Stimulated activated effector memory CD8-positive, alpha-beta T cell treated with anti-CD3 and anti-CD28 coated beads, Interleukin-12 subunit alpha, Interleukin-12 subunit beta, amount 100 ng/mL, for 72 hours (primary cell): ENCODE measurements around the gene GRM1.
A peak's percentile ranks its signal among the peaks of the same experiment; 100 is the strongest.

Experiments used
- ATAC-seq: fragments of 150-1000 bp; cut with Tn5 transposase; 2 replicates; pipeline ENCODE4 v1.10.0; 2021
- DNase-seq, 2 donors: peaks; one replicate each; pipeline ENCODE4 v3.0.0; 2021 to 2022; ENCODE audit warnings: low spot score in 2 of 2
- H3K27ac Mint-ChIP-seq: one replicate; pipeline ENCODE4 v1.8.0; 2022; ENCODE audit warnings: mild to moderate bottlenecking, mixed read lengths
- H3K36me3 Mint-ChIP-seq: one replicate; pipeline ENCODE4 v1.8.0; 2022; ENCODE audit warnings: mild to moderate bottlenecking, mixed read lengths
- H3K4me1 Mint-ChIP-seq: one replicate; pipeline ENCODE4 v1.8.0; 2022; ENCODE audit warnings: mixed read lengths
- H3K4me3 Mint-ChIP-seq: one replicate; pipeline ENCODE4 v1.8.0; 2022; ENCODE audit warnings: mild to moderate bottlenecking, mixed read lengths
- H3K9me3 Mint-ChIP-seq: one replicate; pipeline ENCODE4 v1.8.0; 2022; ENCODE audit warnings: mixed read lengths

The GRM1 gene

DNA sequence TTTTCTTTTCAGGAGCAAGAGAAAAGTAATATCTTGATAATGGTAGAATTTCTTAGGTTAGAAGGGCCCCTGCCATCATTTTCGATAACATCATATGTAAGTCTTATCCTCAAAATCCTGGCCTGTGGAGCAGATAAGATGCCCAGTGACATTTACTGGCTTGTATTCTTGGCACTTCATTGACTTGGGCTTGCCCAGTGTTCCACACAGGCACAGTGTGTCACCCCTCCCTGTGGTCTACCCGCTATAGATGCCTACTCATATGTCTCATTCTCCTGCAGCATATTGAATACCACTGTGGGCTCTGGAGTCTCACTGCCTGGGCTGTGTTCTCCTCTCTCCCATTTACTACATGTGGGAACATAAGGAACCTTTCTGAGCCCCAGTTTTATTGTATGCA, 105.0 kb downstream of the GRM1 start:
- Mint-ChIP-seq H3K4me3 (no peak overlapping the region), H3K9me3 (peaks cover 3% of the 10 kb centered on the region), H3K4me1 (no peaks in the 10 kb centered on the region), H3K36me3 (no peaks in the 10 kb centered on the region), H3K27ac (no peak overlapping the region)
- ATAC-seq (peak; percentile 36), DNase-seq (no peak)

DNA sequence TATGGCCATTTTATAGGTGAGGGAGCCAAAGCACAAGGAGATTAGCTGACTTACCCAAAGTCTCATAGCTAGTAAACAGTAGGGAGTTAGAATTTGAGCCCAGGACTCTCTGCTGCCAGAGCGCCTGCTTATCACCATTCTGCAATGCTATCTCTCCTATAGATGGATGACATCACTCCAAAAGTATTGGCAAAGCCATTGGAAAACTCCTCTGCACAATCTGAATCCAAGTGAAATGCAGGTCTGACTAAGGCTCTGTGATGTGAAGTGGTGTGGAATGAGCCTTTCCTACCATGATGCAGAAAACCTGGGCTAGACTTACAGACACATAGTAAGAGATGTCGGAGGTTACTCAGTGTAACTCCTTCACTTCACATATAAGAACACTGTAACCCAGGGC, 106.3 kb downstream of the GRM1 start:
- Mint-ChIP-seq H3K4me1 (no peaks in the 10 kb centered on the region), H3K9me3 (peaks cover 6% of the 10 kb centered on the region), H3K27ac (no peak overlapping the region), H3K36me3 (no peaks in the 10 kb centered on the region), H3K4me3 (no peak overlapping the region)
- DNase-seq (no peak), ATAC-seq (no peak)

DNA sequence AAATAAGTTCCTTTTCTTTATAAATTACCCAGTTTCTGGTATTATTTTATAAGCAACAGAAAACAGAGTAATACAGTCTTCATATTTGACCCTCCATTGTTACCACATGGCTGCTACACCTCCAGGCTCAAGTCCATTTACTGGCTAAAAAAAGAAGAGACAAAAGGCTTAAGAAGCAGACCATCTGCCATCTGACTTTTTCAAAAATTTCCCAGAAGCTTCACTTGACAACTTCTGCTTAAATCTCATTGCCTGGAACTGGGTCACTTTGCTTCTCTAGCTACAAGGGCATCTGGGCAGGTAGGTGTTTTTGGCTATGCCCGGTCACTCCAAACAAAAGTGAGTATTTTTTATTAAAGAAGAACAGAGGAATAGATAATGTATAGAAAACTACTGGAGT, 118.0 kb downstream of the GRM1 start:
- no peak overlapping the region for H3K4me3 Mint-ChIP-seq
- ATAC-seq = no peak
- H3K9me3 Mint-ChIP-seq = no peaks in the 10 kb centered on the region
- no peak for DNase-seq
- H3K27ac Mint-ChIP-seq = no peak overlapping the region
- H3K36me3 Mint-ChIP-seq = no peaks in the 10 kb centered on the region
- H3K4me1 Mint-ChIP-seq = no peaks in the 10 kb centered on the region

DNA sequence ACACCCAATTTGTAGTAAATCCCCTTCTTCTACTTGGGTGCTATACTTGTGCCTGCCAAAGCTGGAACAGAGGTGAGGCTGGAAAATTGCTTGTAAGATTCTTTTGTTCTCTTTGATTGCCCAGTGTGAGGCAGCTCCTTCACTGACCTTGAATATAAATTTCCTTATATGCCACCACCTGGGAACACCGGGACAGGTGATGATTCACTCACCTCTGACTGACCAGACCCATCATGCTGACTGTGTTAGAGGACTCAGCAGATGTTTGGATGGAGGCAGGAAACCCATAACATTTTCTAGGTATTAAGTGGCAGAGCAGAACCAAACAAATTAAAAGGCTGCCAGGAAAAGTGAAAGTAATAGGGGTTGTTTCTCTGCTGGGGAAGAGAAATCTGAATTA, 120.9 kb downstream of the GRM1 start:
- no peak for DNase-seq
- no peaks in the 10 kb centered on the region for H3K9me3 Mint-ChIP-seq
- ATAC-seq = no peak
- no peak overlapping the region for H3K4me3 Mint-ChIP-seq
- no peaks in the 10 kb centered on the region for H3K36me3 Mint-ChIP-seq
- H3K27ac Mint-ChIP-seq = no peak overlapping the region
- H3K4me1 Mint-ChIP-seq = no peaks in the 10 kb centered on the region

DNA sequence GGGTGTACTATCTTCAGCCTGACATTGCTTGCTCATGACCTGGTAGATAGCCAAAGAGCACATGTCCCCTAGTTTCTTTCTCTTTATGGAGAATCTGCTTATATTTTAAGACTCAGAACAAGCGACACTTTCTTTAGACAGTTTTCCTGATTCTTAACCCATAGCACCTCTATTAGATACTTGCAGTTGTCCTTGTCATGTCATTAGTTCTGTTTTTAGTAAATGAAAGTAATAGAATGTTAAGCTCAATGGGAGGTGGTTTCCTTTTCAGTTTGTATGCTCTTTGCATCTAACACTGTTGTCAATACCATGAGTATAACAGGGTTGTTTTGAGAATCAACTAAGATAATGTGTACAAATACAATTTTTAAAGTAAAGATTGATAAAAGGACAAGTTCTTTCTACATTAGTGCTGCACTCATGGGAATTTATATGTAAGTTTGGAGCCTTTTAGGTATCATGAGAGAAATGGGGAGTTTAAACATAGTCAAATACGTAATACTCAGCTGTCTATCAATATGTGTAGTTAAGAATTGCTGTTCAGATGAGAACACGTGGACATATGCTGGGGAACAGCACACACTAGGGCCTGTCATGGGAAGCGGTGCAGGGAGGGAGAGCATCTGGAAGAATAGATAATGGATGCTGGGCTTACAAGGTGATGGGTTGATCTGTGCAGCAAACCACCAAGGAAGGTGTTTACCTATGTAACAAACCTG, 124.3 kb downstream of the GRM1 start:
- DNase-seq = no peak
- H3K27ac Mint-ChIP-seq = no peak overlapping the region
- H3K4me3 Mint-ChIP-seq = no peak overlapping the region
- no peaks in the 10 kb centered on the region for H3K9me3 Mint-ChIP-seq
- no peaks in the 10 kb centered on the region for H3K4me1 Mint-ChIP-seq
- H3K36me3 Mint-ChIP-seq = no peaks in the 10 kb centered on the region
- ATAC-seq = peak; percentile 58

DNA sequence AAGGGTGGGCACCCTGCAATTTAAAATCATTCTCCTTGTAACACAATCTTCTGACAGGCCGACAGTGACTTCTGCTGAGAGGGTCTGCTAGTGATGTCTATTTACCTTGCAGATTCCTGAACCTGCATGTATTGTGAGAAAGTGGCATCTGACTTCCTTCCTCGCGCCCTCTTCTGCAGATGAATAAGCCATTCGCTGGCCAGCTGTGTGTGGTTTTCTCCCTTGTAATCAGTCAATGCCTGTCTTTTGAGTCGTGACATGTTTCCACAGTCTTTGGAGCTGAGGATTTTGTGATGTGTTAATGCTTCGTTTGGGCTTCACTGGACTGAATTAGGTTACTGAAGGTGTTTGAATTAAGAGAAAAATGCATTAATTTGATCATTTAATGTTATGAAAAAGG, 125.3 kb downstream of the GRM1 start:
- Mint-ChIP-seq H3K9me3 (no peaks in the 10 kb centered on the region), H3K4me3 (no peak overlapping the region), H3K27ac (no peak overlapping the region), H3K4me1 (no peaks in the 10 kb centered on the region), H3K36me3 (no peaks in the 10 kb centered on the region)
- DNase-seq (no peak), ATAC-seq (no peak)

DNA sequence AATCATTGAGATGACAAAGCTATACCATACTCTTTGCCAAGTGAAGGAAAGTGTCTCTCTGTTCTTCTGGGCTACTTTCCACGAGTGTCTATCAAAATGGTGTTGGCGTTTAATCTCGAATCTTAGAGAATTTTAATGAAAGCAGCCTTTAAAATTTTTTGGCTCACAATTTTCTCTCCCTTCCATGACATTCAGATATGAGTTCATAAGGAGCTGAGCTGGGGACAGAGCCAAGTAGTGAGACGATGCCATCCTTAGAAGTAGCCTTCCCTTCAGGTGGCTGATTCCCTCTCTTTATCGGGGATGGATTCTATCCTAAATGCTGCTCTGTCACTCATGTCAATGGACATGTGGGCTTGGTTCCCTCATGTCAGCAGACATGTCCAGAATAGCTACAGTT, 132.8 kb downstream of the GRM1 start:
- DNase-seq (no peak), ATAC-seq (no peak)
- Mint-ChIP-seq H3K9me3 (no peaks in the 10 kb centered on the region), H3K4me3 (no peak overlapping the region), H3K4me1 (no peaks in the 10 kb centered on the region), H3K27ac (no peak overlapping the region), H3K36me3 (no peaks in the 10 kb centered on the region)

DNA sequence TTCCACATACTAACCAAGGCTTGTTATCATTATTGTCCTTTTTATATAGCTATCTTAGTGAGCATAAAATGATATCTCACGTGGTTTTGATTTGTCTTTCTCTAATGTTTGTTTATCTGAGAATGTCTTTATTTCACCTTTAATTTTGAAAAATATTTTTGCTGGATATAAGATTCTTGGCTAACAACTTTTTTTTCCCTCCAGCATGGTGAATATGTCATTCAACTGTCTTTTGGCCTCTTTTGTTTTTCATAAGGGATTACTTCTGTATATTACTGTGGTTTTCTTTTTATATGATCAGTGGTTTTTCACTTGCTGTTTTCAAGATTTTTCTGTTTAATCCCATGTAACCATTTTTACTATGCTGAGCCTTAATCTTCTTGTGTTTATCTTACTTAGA, 141.0 kb downstream of the GRM1 start:
- ATAC-seq = no peak
- no peaks in the 10 kb centered on the region for H3K4me1 Mint-ChIP-seq
- H3K9me3 Mint-ChIP-seq = peaks cover 16% of the 10 kb centered on the region
- no peak overlapping the region for H3K27ac Mint-ChIP-seq
- H3K4me3 Mint-ChIP-seq = no peak overlapping the region
- H3K36me3 Mint-ChIP-seq = no peaks in the 10 kb centered on the region
- no peak for DNase-seq

DNA sequence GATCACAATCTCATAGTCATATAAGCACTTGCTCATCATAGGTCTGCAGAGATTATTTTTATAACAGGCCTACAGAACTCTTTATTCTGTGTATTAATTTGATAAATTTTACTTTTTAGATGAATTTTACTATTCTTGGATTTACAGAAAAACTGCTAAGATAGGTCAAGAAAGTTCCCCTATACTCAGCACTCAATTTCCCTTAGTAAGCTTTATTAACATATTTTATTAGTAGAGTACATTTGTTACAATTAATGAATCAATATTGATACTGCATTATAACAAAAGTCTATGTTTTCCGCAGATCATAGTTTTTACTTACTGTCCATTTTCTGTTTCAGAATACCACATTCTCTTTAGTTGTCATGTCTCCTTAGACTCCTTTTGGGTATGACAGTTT, 148.9 kb downstream of the GRM1 start:
- Mint-ChIP-seq H3K27ac (no peak overlapping the region), H3K9me3 (no peaks in the 10 kb centered on the region), H3K36me3 (no peaks in the 10 kb centered on the region), H3K4me1 (no peaks in the 10 kb centered on the region), H3K4me3 (no peak overlapping the region)
- ATAC-seq (no peak), DNase-seq (no peak)

DNA sequence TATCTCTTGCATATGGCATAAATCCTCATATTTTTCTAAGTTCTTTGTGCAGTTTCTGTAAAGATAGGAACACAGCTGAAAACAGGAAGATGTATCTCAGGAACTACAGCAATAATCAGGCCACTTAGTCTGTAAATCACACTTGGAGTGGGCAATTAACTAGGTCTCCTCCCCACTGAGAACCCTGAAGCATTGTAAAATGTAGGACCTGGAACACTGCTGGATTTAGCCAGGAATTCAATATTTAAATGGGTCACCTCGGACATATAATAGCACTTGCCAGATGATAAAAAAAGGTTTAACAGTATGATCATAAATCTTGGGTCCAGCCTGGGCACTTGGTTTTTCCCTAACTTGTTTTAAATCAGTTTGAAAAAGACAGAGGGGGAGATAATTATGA, 155.0 kb downstream of the GRM1 start:
- no peak for ATAC-seq
- DNase-seq = no peak
- Mint-ChIP-seq H3K9me3 (no peaks in the 10 kb centered on the region), H3K4me1 (no peaks in the 10 kb centered on the region), H3K36me3 (no peaks in the 10 kb centered on the region), H3K4me3 (no peak overlapping the region), H3K27ac (no peak overlapping the region)

DNA sequence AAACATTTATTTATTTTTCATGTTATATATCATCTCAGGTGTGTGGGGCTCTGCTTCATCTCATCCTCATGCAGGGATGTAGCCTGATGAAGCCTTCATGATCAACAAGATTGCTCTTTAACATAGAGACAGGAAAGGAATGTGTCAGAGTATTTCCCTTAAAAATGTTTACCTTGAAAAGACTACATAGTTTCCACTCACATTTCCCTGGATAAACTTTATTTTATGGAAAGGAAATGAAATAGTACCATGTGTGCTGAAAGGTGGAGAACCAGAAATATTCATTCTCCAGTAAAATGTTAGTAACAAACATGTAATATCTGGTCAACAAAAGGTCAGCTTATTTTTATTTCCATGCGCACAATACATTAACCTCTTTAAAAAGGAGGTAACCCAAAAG, 155.8 kb downstream of the GRM1 start:
- H3K27ac Mint-ChIP-seq = no peak overlapping the region
- H3K36me3 Mint-ChIP-seq = no peaks in the 10 kb centered on the region
- no peak for DNase-seq
- no peaks in the 10 kb centered on the region for H3K9me3 Mint-ChIP-seq
- no peak overlapping the region for H3K4me3 Mint-ChIP-seq
- H3K4me1 Mint-ChIP-seq = no peaks in the 10 kb centered on the region
- no peak for ATAC-seq

DNA sequence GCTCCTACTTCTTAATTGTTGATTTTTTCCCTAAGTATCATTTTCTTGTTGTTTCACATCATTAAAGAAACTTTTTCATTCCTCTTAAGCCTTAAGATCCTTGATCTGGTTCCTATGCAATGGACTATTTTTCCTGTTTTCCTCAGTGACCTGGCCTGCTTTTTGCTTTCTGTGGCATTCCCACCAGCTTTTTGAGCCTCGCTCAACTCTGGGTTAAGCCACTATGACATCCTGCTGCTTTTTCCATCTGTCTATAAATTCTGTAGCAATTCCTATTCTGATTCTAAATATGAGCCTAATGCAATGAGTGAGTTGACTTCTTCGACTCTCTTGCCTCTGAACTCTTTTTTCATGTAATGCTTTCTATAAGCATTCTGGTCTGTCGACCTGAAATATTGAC, 160.3 kb downstream of the GRM1 start:
- Mint-ChIP-seq H3K4me1 (no peaks in the 10 kb centered on the region), H3K36me3 (no peaks in the 10 kb centered on the region)

DNA sequence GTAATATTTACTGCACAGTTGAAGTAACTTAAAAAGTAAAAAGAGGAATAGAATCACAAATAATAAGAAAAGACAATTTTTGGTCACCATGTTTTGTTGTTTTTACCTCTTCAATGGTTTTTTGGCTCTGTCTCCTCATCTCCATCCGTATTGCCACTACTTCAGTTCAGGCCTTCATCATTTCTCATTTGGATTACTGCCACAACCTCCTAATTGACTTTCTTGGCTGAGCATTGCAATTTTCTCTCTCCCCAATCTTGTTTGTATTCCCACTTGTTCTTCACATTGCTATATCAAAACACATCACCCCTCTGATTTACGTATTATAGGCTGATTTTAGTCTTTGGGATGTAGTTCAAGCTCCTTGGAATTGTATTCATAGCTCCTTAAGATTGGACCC, 161.7 kb downstream of the GRM1 start:
- ATAC-seq (no peak), DNase-seq (no peak)
- Mint-ChIP-seq H3K4me3 (no peak overlapping the region), H3K27ac (no peak overlapping the region), H3K9me3 (peaks cover 4% of the 10 kb centered on the region), H3K4me1 (no peaks in the 10 kb centered on the region), H3K36me3 (no peaks in the 10 kb centered on the region)

More for the DNA sequence above, 160.3 kb downstream of the GRM1 start:
- Mint-ChIP-seq H3K27ac (no peak overlapping the region), H3K4me3 (no peak overlapping the region), H3K9me3 (peaks cover 3% of the 10 kb centered on the region)
- ATAC-seq = no peak
- no peak for DNase-seq

DNA sequence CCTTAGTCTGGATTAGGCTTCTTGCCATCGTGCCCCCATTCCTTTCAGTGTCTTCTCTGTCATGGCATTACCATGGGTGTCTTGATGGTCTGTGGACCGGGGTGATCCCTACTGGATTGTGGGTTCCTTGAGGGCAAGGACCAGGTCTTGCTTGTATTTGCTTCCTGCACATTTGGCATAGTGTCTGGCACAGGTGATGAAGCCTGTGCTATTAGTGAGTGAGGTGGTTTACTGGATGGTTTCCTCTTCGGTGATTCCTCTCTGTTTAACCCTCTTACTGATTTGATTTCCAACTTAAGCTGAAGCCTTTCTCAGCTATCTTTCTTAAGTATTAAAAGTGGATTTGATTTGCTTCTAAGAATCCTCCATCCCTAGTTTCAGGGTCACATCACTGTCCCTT, 162.3 kb downstream of the GRM1 start:
- peaks cover 4% of the 10 kb centered on the region for H3K9me3 Mint-ChIP-seq
- H3K27ac Mint-ChIP-seq = no peak overlapping the region
- no peak for ATAC-seq
- H3K36me3 Mint-ChIP-seq = no peaks in the 10 kb centered on the region
- H3K4me1 Mint-ChIP-seq = no peaks in the 10 kb centered on the region
- no peak overlapping the region for H3K4me3 Mint-ChIP-seq
- DNase-seq = no peak

DNA sequence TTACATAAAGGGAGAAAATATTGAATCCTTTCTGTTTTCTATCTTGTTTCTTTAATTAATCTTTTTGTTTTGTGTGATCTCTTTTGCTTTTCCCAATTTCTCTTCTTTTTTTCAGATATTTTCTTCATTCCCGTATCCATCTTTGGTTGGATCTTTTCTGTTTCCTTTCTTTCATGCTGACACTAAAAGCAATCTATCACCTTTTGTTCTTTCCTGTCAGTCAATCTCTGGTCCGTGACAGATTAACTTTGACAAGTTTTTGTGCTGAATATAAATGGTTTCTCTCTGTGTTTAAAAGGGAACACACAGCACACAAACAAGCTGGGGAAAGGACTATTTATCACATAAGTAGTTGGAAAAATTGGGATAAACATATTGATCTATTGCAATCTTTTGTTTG, 162.8 kb downstream of the GRM1 start:
- no peaks in the 10 kb centered on the region for H3K36me3 Mint-ChIP-seq
- H3K4me3 Mint-ChIP-seq = no peak overlapping the region
- H3K4me1 Mint-ChIP-seq = no peaks in the 10 kb centered on the region
- H3K9me3 Mint-ChIP-seq = peaks cover 4% of the 10 kb centered on the region
- DNase-seq (no peak), ATAC-seq (no peak)
- no peak overlapping the region for H3K27ac Mint-ChIP-seq

DNA sequence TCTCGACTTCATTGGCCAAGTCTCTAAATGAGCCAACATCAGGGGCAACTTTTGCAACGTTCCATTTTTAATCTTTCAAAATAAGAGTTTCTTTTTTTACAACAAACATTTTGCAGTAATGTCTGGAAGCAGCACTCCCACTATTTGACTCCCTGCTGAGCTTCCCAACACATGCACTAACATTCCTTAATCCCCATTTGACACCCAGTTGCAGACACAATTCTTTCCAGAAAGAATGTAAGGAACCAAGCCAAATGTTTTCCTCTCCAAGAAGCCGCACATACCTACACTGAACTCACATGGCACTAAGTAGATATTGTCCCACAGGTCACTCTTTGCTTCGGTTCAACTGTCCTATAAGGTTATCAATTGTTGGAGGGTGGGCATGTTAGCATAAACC, 165.6 kb downstream of the GRM1 start:
- ATAC-seq = no peak
- no peaks in the 10 kb centered on the region for H3K4me1 Mint-ChIP-seq
- H3K36me3 Mint-ChIP-seq = no peaks in the 10 kb centered on the region
- no peak for DNase-seq
- H3K27ac Mint-ChIP-seq = no peak overlapping the region
- H3K9me3 Mint-ChIP-seq = peaks cover 4% of the 10 kb centered on the region
- H3K4me3 Mint-ChIP-seq = no peak overlapping the region

DNA sequence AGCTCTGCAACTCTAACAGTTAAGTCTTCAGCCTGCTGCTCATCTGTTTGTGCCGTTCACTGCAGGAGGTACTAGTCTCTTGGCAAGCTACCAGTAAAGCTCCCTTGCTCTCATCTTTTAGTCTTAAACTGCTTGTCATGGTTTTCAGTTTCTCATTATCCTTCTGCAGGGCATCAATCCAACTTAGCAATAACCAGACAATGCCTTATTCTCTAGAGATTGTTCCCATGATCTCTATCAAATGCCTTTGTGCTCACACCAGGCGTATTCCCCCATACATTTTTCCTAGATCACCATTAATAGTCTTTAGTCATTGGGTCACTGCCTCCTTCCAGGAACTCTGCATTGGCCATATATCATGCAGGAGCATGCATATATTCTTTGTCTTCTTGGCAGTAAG, 171.3 kb downstream of the GRM1 start:
- ATAC-seq (no peak), DNase-seq (no peak)
- Mint-ChIP-seq H3K27ac (no peak overlapping the region), H3K4me3 (no peak overlapping the region), H3K9me3 (no peaks in the 10 kb centered on the region), H3K4me1 (no peaks in the 10 kb centered on the region), H3K36me3 (no peaks in the 10 kb centered on the region)
